ENCODE measurements around the gene GLIS1.

The GLIS1 gene

DNA sequence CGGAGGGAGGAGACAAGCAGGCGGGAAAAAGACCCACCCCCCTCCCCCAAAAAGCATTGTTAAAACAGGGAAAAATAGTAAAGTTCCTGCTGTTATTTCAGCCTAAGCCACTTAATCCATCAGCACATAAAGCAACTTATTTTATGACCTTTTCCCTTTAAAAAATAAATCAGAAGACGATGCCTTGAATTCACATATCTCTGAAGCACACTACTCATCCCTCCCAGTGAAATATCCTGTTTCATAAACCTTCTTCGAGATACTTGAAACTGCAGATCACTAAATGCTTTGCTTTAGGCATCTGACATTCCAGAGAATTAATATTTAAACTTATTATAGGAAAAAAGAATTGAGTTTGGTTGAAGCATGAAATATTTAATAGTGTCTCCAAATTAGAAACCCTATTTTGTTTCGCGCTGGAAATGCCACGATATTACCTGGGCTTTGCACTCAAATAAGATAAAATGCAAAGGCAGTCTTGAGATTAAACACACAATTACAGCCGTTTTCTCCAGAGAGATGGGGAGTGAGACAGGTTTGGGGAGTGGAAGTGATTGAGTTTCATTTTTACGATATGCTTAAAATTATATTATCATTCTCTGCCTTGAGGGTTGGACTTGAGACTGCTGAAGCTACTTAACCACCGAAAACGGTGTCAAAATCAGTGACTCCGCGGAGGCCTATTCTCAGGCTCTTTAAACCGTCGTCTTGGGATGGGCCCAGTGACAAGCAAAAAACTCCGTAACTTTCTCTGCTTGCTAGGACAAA, 9.3 kb downstream of the GLIS1 start:
- TF ChIP-seq, protein P1, sequence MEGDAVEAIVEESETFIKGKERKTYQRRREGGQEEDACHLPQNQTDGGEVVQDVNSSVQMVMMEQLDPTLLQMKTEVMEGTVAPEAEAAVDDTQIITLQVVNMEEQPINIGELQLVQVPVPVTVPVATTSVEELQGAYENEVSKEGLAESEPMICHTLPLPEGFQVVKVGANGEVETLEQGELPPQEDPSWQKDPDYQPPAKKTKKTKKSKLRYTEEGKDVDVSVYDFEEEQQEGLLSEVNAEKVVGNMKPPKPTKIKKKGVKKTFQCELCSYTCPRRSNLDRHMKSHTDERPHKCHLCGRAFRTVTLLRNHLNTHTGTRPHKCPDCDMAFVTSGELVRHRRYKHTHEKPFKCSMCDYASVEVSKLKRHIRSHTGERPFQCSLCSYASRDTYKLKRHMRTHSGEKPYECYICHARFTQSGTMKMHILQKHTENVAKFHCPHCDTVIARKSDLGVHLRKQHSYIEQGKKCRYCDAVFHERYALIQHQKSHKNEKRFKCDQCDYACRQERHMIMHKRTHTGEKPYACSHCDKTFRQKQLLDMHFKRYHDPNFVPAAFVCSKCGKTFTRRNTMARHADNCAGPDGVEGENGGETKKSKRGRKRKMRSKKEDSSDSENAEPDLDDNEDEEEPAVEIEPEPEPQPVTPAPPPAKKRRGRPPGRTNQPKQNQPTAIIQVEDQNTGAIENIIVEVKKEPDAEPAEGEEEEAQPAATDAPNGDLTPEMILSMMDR (conservative IDR thresholded peaks at IDR 0.05; ENCODE audit: low read length) = no peak
- no peak for TF ChIP-seq EZH2phosphoT487 (IDR thresholded peaks at IDR 0.05; ENCODE audit: borderline replicate concordance)
- H3K4me2 ChIP-seq (ENCODE audit: low read depth, low read length, poor library complexity, severe bottlenecking) = no peak overlapping the region

DNA sequence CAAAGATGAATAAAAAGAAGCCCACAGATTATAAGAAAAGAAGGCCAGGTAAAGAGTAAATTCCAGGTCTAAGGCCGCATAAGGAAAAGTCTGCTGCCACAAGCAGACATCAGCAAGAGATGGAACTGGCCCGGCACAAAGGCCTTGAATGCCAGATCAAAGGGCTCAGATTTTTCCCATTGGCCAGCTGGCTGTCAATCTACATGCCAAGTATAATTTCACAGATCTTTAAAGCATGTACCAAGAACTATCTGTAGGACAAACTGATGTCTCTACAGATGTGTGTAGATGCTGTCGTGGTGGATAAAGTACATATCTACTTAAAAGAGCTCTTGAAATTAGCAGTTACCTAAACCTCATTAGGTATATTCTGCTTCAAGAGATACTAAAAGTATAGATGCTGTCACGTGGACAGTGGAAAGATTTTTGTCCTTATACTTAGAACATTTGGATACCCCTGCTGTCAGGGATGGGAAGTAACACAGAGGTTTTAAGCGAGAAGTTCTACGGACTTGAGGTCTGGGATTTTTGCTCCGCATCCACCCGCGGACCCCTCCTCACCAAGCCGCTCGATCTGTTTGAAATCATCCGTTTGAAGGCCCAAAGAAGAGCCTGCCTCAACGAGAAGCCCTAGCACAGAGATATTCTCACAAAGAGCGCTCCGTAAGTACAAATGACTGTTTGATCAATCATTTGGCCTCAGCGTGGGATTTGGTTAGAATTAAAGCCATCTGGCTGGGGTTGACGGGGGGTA, 10.1 kb downstream of the GLIS1 start:
- Histone ChIP-seq H4K20me1 (ENCODE audit: insufficient read depth, low read length, poor library complexity, severe bottlenecking) (no peaks in the 10 kb centered on the region), H3K4me2 (ENCODE audit: low read depth, low read length, poor library complexity, severe bottlenecking) (no peak overlapping the region), H3K9ac (ENCODE audit: low read depth, low read length, poor library complexity, severe bottlenecking) (no peak overlapping the region), H3K27me3 (ENCODE audit: insufficient read depth, low read length, poor library complexity, severe bottlenecking) (no peaks in the 10 kb centered on the region), H3K4me3 (ENCODE audit: low read length, poor library complexity, severe bottlenecking) (no peak overlapping the region), H2AFZ (ENCODE audit: low read length) (no peak overlapping the region), H3K79me2 (ENCODE audit: insufficient read depth, low read length) (no peaks in the 10 kb centered on the region), H3K9me3 (ENCODE audit: insufficient read depth, low read depth, low read length) (no peaks in the 10 kb centered on the region), H3K4me1 (ENCODE audit: insufficient read depth, low read length, poor library complexity, severe bottlenecking) (peaks cover 9% of the 10 kb centered on the region), H3K9me2 (replicated peaks; ENCODE audit: low read depth, low read length) (no peaks in the 10 kb centered on the region), H3K36me3 (ENCODE audit: insufficient read depth, low read length) (no peaks in the 10 kb centered on the region), H3F3A (ENCODE audit: low read depth) (no peaks in the 10 kb centered on the region)
- no peak for TF ChIP-seq EZH2phosphoT487 (IDR thresholded peaks at IDR 0.05; ENCODE audit: borderline replicate concordance)
- TF ChIP-seq, protein P1 (conservative IDR thresholded peaks at IDR 0.05; ENCODE audit: low read length) = no peak

More for the DNA sequence above, 9.3 kb downstream of the GLIS1 start:
- Histone ChIP-seq H3K4me1 (ENCODE audit: insufficient read depth, low read length, poor library complexity, severe bottlenecking) (peaks cover 9% of the 10 kb centered on the region), H3K27me3 (ENCODE audit: insufficient read depth, low read length, poor library complexity, severe bottlenecking) (no peaks in the 10 kb centered on the region), H3K9me2 (replicated peaks; ENCODE audit: low read depth, low read length) (no peaks in the 10 kb centered on the region), H3K9me3 (ENCODE audit: insufficient read depth, low read depth, low read length) (no peaks in the 10 kb centered on the region), H2AFZ (ENCODE audit: low read length) (no peak overlapping the region), H4K20me1 (ENCODE audit: insufficient read depth, low read length, poor library complexity, severe bottlenecking) (no peaks in the 10 kb centered on the region), H3K9ac (ENCODE audit: low read depth, low read length, poor library complexity, severe bottlenecking) (no peak overlapping the region), H3F3A (ENCODE audit: low read depth) (no peaks in the 10 kb centered on the region), H3K36me3 (ENCODE audit: insufficient read depth, low read length) (no peaks in the 10 kb centered on the region), H3K4me3 (ENCODE audit: low read length, poor library complexity, severe bottlenecking) (no peak overlapping the region), H3K79me2 (ENCODE audit: insufficient read depth, low read length) (no peaks in the 10 kb centered on the region)

DNA sequence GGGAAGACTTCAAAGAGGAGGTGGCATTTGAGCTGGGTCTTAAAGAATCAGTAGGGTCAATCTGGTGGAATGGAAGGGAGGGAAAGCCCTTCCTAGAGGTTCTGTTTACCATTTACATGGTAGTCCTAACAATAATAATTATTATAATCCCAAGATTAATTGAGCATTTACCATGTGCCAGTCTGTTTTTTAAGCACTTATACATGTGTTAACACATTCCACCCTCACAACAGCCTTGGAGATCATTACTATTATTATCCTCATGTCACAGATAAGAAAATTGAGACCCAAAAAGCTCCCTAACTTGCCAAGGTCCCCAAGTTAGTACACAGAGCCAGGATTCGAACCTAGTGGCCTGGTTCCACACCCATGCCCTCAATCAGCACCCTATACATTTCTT, 10.8 kb downstream of the GLIS1 start:
- Histone ChIP-seq H3K4me3 (ENCODE audit: low read length, poor library complexity, severe bottlenecking) (no peak overlapping the region), H3K27me3 (ENCODE audit: insufficient read depth, low read length, poor library complexity, severe bottlenecking) (no peaks in the 10 kb centered on the region), H3K4me1 (ENCODE audit: insufficient read depth, low read length, poor library complexity, severe bottlenecking) (peaks cover 9% of the 10 kb centered on the region), H3K36me3 (ENCODE audit: insufficient read depth, low read length) (no peaks in the 10 kb centered on the region), H3K9ac (ENCODE audit: low read depth, low read length, poor library complexity, severe bottlenecking) (no peak overlapping the region), H3K9me3 (ENCODE audit: insufficient read depth, low read depth, low read length) (no peaks in the 10 kb centered on the region), H3K9me2 (replicated peaks; ENCODE audit: low read depth, low read length) (no peaks in the 10 kb centered on the region), H3K4me2 (ENCODE audit: low read depth, low read length, poor library complexity, severe bottlenecking) (no peak overlapping the region), H3F3A (ENCODE audit: low read depth) (no peaks in the 10 kb centered on the region), H3K79me2 (ENCODE audit: insufficient read depth, low read length) (no peaks in the 10 kb centered on the region), H2AFZ (ENCODE audit: low read length) (no peak overlapping the region), H4K20me1 (ENCODE audit: insufficient read depth, low read length, poor library complexity, severe bottlenecking) (no peaks in the 10 kb centered on the region)
- TF ChIP-seq EZH2phosphoT487 (IDR thresholded peaks at IDR 0.05; ENCODE audit: borderline replicate concordance) = no peak
- TF ChIP-seq, protein P1 (conservative IDR thresholded peaks at IDR 0.05; ENCODE audit: low read length) = no peak
